Keratinocyte (primary cell): ENCODE data around the gene CFAP77. TPM values are rescaled to one million over a fixed set of nuclear protein-coding genes. Genes with fewer than 3 reads are reported as not detected.

ENCODE experiments used
- DNase-seq: peaks from one replicate; pipeline ENCODE4 v3.0.0-alpha.2; 2011; ENCODE audit warnings: low read depth, missing footprints, low spot score
- FAIRE-seq: peaks from 2 replicates; lab custom pipeline; 2011; peaks lifted over from hg19 to GRCh38; lab: Jason Lieb, UNC
- H2AFZ ChIP-seq: 2 replicates; pipeline ENCODE4 v1.6.0; 2012; ENCODE audit warnings: low read length, control low read depth, inconsistent platforms; ENCODE audit not compliant: control insufficient read depth
- H3K27ac ChIP-seq: 2 replicates; pipeline ENCODE4 v1.5.1; 2011; ENCODE audit warnings: low read length; ENCODE audit not compliant: control insufficient read depth, insufficient read depth
- H3K27me3 ChIP-seq: 3 replicates; pipeline ENCODE4 v1.6.0; 2011; ENCODE audit warnings: low read length; ENCODE audit not compliant: control insufficient read depth, insufficient read depth; ENCODE audit errors: extremely low read depth
- H3K36me3 ChIP-seq, 2 experiments: 2 replicates in 1 of 2; 3 replicates in 1 of 2; pipeline ENCODE4 v1.5.1; 2011; ENCODE audit warnings: low read length in 2 of 2, mild to moderate bottlenecking in 1 of 2; ENCODE audit not compliant: control insufficient read depth in 2 of 2, insufficient read depth in 2 of 2; ENCODE audit errors: extremely low read depth in 1 of 2
- H3K4me1 ChIP-seq: 3 replicates; pipeline ENCODE4 v1.5.1; 2011; ENCODE audit warnings: low read length; ENCODE audit not compliant: control insufficient read depth, insufficient read depth; ENCODE audit errors: extremely low read depth
- H3K4me2 ChIP-seq: 3 replicates; pipeline ENCODE4 v1.6.0; 2011; ENCODE audit warnings: low read depth, low read length; ENCODE audit not compliant: control insufficient read depth, insufficient read depth; ENCODE audit errors: extremely low read depth
- H3K4me3 ChIP-seq, 3 experiments: fragments of 200-600 bp in 1 of 3; sonication (generic) in 1 of 3; 2 replicates in 2 of 3; 3 replicates in 1 of 3; pipeline ENCODE4 v1.5.1; 2011 to 2016; ENCODE audit warnings: low read length in 3 of 3, mild to moderate bottlenecking in 3 of 3, control low read depth in 2 of 3, inconsistent platforms in 1 of 3, low read depth in 1 of 3, mixed read lengths in 1 of 3, mixed run types in 1 of 3, moderate library complexity in 1 of 3; ENCODE audit not compliant: control insufficient read depth in 2 of 3, insufficient read depth in 2 of 3; ENCODE audit errors: extremely low read depth in 1 of 3
- H3K79me2 ChIP-seq: 2 replicates; pipeline ENCODE4 v1.6.0; 2012; ENCODE audit warnings: low read length; ENCODE audit not compliant: control insufficient read depth, insufficient read depth
- H3K9ac ChIP-seq: 3 replicates; pipeline ENCODE4 v1.6.0; 2011; ENCODE audit warnings: low read length; ENCODE audit not compliant: control insufficient read depth, insufficient read depth; ENCODE audit errors: extremely low read depth
- H3K9me1 ChIP-seq: 3 replicates; pipeline ENCODE4 v1.6.0; 2011; ENCODE audit warnings: low read length; ENCODE audit not compliant: control insufficient read depth, insufficient read depth; ENCODE audit errors: extremely low read depth
- H3K9me3 ChIP-seq: 2 replicates; pipeline ENCODE4 v1.5.1; 2012; ENCODE audit warnings: low read depth, low read length; ENCODE audit not compliant: control insufficient read depth
- H4K20me1 ChIP-seq: 3 replicates; pipeline ENCODE4 v1.6.0; 2011; ENCODE audit warnings: low read length; ENCODE audit not compliant: control insufficient read depth, insufficient read depth; ENCODE audit errors: extremely low read depth
- CTCF ChIP-seq, 3 experiments: IDR thresholded peaks in 1 of 3; conservative IDR thresholded peaks in 1 of 3; optimal IDR thresholded peaks in 1 of 3; 2 replicates in 2 of 3; 3 replicates in 1 of 3; pipeline versions ENCODE3 to v1.5.1; 2011; ENCODE audit warnings: low read length in 3 of 3, mild to moderate bottlenecking in 3 of 3, moderate library complexity in 2 of 3, control low read depth in 1 of 3, inconsistent platforms in 1 of 3; ENCODE audit not compliant: insufficient read depth in 2 of 3; ENCODE audit errors: extremely low read depth in 1 of 3
- EZH2 ChIP-seq: IDR thresholded peaks from one replicate; pipeline ENCODE4 v1.6.1; 2012; ENCODE audit warnings: inconsistent platforms, mild to moderate bottlenecking, low read length, moderate library complexity
- dilution Hi-C: fragments of 300-500 bp; cut with MboI; formaldehyde crosslinking; loops from one replicate; pipeline ENCODE4 v1.7.0; 2020; ENCODE audit warnings: low sequenced_read_pairs; ENCODE audit not compliant: extremely low pct_ligation_motif_present
- polyA plus RNA-seq, 5 experiments: library from polyadenylated mRNA; depleted of rRNA in 3 of 5; stranded (reverse) in 3 of 5; stranded (forward) in 1 of 5; unstranded in 1 of 5; fragments of >200 nt; gene quantifications; 1 replicate in 1 of 5; 2 replicates in 3 of 5; 3 replicates in 1 of 5; pipeline versions ENCODE4 v1.2.1 to v1.2.3, GENCODE V29; 2011 to 2012; ENCODE audit warnings: missing spikeins in 2 of 5, low read depth in 1 of 5, low replicate concordance in 1 of 5

The CFAP77 gene
- polyA plus RNA-seq, 1 donor (not counting 4 experiments of a cell fraction or from before 2014, with no cell fraction given): not detected

- H3K27me3 ChIP-seq: peaks cover 20% of the 10 kb centered on the region
- no peak overlapping the region for H3K4me3 ChIP-seq
- H3K4me1 ChIP-seq: no peaks in the 10 kb centered on the region
- dilution Hi-C loops: no loop called here
- H3K4me2 ChIP-seq: no peak overlapping the region
- no peak for DNase-seq
- H3K79me2 ChIP-seq: no peaks in the 10 kb centered on the region
- no peak overlapping the region for H2AFZ ChIP-seq
- no peaks in the 10 kb centered on the region for H3K9me3 ChIP-seq
- FAIRE-seq: no peak
- no peaks in the 10 kb centered on the region for H4K20me1 ChIP-seq
- no peak for TF ChIP-seq EZH2
- TF ChIP-seq CTCF (optimal IDR thresholded peaks at IDR 0.05 in 1 of 3, IDR thresholded peaks at IDR 0.05 in 1 of 3, conservative IDR thresholded peaks at IDR 0.05 in 1 of 3; ENCODE audit: extremely low read depth in 1 of 3, insufficient read depth in 2 of 3, low read length in 3 of 3): no peak
- no peak overlapping the region for H3K9ac ChIP-seq
- H3K27ac ChIP-seq: no peak overlapping the region
- H3K36me3 ChIP-seq: no peaks in the 10 kb centered on the region
- no peaks in the 10 kb centered on the region for H3K9me1 ChIP-seq
Observed at GRCh38 chr9:132548751-132549640, 139.0 kb downstream of the CFAP77 start.

DNA sequence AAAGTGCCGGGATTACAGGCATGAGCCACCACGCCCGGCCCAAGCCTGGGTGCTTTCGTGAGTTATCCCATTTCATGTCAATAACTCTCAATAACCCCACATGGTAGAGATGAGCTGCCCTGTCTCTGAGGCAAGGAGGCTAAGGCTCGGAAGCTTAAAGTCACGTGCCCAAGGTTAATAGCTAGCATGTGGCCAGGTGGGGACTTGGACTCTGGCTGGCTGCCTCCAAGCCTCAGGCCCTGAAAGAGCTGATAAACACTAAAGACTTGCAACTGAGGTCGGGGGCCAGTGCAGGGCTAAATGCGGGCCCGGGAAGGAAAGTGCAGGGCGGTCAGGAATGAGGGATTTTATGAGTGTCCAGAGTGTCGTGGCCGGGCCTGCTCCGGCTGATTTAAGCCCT lies 141.5 kb downstream of the CFAP77 start:
- no peaks in the 10 kb centered on the region for H3K36me3 ChIP-seq
- H3K4me3 ChIP-seq: no peak overlapping the region
- FAIRE-seq (no peak), DNase-seq (no peak)
- TF ChIP-seq CTCF (optimal IDR thresholded peaks at IDR 0.05 in 1 of 3, IDR thresholded peaks at IDR 0.05 in 1 of 3, conservative IDR thresholded peaks at IDR 0.05 in 1 of 3; ENCODE audit: extremely low read depth in 1 of 3, insufficient read depth in 2 of 3, low read length in 3 of 3) (no peak), EZH2 (no peak)
- H3K27me3 ChIP-seq: peaks cover 19% of the 10 kb centered on the region
- no peak overlapping the region for H3K4me2 ChIP-seq
- no peaks in the 10 kb centered on the region for H3K9me3 ChIP-seq
- H3K4me1 ChIP-seq: no peaks in the 10 kb centered on the region
- H4K20me1 ChIP-seq: no peaks in the 10 kb centered on the region
- H3K9me1 ChIP-seq: no peaks in the 10 kb centered on the region
- dilution Hi-C loops: no loop called here
- H3K27ac ChIP-seq: no peak overlapping the region
- no peaks in the 10 kb centered on the region for H3K79me2 ChIP-seq
- no peak overlapping the region for H3K9ac ChIP-seq
- no peak overlapping the region for H2AFZ ChIP-seq
